Activated T-cell treated with anti-CD3 and anti-CD28 coated beads for 1 hour (primary cell): ENCODE results near the gene HOXB2.

Experiments used
- DNase-seq: peaks from one replicate; pipeline ENCODE4 v3.0.0-alpha.2; 2020; ENCODE audit warnings: low read depth

The HOXB2 gene

DNA sequence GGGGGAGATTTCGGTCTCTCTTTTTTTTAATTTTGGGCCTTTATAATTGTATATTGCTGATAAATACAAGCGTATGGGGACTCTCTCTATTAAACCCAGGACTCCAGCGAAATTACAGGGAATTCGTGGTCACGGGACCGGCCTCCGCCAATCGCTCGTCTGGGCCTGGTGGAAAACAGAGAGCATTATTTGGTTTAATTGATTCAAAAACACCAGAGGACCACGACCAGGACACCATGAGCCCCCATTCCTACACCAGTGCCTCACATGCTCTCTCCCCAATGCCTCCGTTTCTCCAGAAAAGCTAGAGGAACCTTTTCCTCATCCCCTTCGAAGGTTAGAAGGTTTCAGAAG is at the start of gene HOXB2:
TSS of gene HOXB2 (minus strand) at position 88 of the 354 bp plus-strand sequence. CDS start 198 bp downstream, outside the sequence.
- no peak for DNase-seq

- peak; percentile 79 for DNase-seq
Measured at GRCh38 chr17:48593840-48594537, 49.1 kb upstream of the HOXB2 start.

- no peak for DNase-seq
Measured at GRCh38 chr17:48593126-48593829, 48.4 kb upstream of the HOXB2 start, which contains the start of gene HOXB5. HOXB5 (minus strand) TSS chr17:48593779; CDS start chr17:48593682, 97 bp downstream.

DNA sequence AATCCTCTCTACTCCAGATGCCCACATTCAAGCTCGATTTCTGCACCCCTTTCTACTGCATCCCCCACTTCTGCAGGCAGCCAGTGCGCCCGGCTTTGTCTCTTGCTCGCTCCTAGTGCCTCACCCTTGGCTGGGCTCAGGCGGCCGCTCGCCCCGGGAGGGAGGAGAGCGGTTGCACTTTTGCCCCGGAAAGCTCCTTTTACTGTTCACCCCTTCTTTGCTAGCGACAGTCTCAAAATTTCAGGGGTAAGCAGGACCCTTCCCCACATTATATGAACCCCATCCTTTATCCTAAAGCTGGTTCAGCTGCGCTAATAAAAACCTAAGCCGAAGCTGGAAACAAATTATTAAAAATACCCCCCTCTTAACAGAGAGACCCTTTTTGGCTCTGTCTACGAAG is 47.7 kb upstream of the HOXB2 start:
- DNase-seq = no peak

- no peak for DNase-seq
Measured at GRCh38 chr17:48592057-48592514, 47.2 kb upstream of the HOXB2 start.

DNA sequence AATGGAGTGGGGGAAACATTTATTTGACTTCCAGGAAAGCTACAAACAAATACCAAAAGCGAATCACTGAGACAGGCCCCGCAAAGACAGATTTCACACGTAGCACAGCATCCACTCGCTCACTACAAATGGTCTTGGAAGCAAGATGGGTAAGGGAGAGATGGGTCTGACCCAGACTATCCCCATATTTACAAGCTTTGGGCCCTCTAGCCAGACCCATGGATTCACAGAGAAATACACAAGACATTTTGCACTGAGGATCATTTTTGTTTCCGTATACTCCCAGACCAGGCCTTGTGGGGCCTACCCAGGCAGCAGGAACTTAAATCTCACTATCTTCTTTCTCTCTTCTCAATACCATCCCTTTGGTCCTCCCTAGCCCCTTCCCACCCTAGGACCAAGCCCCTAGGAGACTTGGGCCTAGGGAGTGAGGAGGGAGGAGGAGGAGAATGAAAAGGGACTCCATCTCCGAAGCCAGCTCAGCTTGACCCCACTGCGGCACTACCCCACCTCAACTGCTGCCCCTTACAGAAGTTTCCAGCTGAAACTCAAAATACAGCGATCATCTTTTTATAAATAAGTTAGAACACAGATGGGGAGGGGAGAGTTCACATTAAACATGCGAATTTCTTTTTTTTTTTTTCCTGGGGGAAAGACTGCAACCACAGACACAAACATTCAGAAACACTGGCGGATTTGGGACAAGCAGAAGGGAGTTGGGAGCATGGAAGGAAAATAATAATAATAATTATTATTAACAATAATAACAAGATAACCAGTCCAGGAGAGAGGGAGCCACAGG is 46.5 kb upstream of the HOXB2 start:
- no peak for DNase-seq

DNA sequence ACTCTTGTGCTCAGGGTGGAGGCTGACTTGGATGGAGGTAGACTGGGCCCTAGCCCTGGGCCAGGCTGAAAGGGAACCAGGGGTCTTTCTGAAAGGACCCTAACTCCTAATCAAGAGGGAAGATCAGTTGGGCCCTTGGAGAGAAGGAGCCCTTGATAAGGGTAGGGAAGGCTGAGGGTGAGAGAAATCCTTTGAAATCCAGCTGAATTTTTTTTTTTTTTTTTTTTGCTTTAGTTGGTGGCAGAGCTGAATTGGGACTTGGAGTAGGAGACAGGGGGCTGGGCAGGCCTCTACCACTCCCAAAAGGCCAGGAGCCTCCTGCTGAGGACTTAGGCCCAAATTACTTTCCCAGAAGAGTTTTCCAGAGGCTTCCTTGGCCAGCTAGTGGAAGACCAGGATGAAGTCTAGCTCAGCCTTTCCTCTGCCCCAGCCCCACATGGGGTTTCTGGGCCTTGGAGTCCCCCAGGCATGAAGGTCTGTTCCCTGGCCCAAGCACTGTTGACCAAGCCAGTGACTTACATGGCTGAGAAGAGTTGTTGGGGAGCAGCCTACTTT is 45.8 kb upstream of the HOXB2 start:
- DNase-seq = no peak

GRCh38 chr17:48589831-48590606 is 45.1 kb upstream of the HOXB2 start, which contains the start of gene HOXB3:
HOXB3 (minus strand) TSS chr17:48590241; CDS start chr17:48552474, 37,767 bp downstream.
- no peak for DNase-seq

GRCh38 chr17:48589060-48589830 is 44.3 kb upstream of the HOXB2 start:
- DNase-seq = no peak

DNA sequence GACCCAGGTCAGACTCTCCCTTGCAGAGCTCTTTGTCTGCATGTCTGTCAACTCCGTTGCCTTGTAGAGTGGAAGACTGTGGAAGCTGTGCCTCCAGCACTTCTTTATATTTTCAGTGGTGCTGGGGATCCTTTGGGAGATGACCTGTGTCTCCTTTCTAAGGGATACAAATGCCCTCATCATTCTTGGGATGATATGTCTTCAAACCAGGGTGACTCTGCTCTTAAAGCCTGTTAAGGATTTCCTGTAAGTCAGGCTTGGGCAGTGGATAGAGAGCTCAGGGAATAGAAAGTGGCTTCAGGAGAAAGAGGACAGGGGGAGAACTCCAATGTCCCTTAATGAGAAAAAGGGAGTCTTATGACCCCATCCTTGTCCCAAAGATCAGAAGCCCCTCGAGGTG is 43.6 kb upstream of the HOXB2 start:
- DNase-seq = no peak

DNA sequence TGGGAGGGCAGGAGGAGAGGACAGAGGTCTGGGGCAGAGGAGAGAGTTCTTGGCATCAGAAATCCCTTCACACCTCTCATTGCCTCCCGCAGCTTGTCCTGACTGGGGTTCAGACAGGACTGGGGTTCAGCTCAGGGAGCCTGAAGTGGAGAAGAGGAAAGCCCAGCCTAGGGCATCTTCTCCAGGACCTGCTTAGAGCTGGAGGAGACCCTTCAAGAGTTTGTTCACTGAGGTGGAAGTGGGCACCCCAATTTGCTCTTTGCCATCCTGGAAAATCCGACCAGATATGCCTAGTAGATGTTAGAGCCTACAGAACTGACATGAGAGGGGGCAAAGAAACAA is 43.1 kb upstream of the HOXB2 start:
- no peak for DNase-seq

- DNase-seq = no peak
Measured at GRCh38 chr17:48587276-48588073, 42.6 kb upstream of the HOXB2 start.

DNA sequence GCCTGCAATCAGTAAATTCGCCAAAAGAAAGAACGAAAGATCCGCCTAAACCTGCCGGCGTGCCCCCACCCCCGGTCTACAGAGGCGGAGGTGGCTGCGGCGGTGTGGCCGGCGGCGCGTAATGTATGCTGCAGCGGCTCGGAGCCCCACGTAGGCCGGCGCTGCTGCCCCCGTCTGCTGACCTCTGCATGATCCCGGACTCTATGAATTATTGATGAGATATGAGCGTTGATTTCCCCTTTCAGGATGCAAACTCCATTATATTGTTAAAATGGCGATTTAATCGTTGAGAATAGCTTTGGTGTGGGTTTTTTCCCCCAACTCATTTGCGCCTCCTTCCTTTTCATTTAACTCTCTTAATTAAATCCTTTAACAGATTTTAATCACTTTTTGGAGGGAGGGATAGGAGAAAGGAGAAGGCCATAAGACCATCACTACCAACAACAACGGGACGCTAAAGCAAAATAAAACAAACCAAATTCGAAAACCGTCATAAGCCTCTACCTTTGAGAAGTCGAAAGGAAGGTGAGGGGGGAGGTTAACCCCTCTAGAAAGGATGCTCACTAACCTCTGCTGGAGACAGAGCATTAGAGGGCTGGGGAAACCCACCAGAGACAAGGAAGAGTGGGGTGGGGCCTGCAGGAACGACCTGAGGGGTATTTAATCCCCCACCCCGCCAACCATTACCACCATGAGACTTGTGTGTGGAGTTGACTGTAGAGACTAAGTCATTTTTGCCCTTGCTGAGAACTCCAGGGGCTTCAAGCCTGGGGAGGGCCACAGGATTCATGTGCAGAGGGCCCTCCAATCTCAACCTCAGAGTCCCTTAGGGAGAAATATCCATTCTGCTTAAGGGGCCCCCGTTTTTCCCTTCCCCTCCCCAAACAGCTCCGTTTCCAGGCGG is 41.7 kb upstream of the HOXB2 start:
- DNase-seq = no peak

- no peak for DNase-seq
Measured at GRCh38 chr17:48584223-48584741, 39.4 kb upstream of the HOXB2 start.

DNA sequence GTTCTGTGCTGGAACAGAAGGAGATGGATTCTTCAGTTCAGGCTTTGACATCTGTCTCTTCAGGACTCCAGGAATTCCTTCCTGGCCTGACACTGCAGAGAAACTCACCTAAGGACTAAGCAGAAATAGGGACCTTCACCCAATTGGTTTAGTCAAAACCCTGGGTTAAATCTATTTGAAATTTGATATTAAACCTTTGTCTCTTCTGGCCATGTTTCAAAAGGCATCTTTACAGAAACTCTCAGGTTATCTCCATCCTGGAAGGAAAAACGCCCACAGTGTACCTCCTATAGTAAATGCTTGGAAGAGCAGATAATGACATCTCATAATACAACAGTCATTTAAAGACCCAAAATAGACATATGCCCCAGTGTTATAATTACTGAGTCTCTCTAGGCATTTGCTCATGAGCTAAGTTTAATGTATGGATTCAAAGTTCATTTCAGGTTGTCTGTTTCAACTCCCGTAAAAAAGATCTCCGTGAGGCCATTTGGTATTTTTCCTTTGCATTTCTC is 38.9 kb upstream of the HOXB2 start:
- no peak for DNase-seq

- DNase-seq = no peak
Measured at GRCh38 chr17:48582750-48583069, 37.8 kb upstream of the HOXB2 start.

DNA sequence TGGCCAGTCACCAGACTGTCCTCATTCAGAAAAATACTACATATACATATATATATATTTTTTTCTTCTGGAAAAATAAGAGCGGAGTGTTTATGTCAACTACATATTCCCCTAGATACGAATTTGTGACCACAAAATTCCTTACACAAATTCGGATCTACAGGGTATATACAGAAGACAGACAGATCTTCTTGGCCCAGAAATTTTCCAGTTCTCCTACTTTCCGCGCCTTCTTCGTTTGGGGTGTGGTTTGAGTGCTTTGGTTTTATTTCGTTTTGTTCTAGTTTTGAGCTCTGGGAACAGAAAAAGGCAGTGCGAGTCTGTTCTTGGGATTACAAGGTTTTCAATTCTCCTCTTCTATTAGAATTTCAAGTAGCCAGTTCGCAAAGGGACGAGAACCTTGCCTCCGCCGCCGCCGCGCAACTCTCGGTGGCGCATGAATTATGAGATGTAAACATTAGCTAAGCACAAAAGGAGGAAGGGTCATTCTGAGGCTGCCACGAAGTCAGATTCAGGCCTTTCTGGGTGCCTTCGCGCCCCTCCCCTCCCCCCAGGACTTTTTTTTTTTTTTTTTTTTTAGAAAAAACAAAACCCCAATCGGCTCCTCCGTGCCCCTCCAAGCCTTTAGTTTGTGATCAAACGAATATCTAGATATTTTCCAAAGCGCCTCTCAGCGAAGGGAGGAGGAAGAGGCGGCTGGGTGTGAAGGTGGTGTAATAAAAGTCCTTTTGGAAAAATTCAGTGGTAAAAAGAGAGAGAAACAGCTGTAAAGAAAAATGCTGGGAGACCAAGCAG is 35.0 kb upstream of the HOXB2 start:
- no peak for DNase-seq

DNA sequence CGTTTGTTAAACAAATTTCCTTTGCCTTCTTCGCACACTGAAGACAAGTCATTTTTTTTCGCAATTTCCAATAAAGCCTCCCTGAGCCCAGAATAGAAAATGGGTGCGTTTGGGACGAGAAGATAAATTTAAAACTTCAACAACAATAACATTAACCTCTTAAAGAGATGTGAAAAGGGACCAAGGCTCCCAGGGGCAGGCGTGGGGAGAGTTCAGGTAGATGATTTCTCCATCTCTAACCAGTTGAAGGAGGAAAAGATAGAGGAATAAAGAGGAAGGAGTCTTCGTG is 34.5 kb upstream of the HOXB2 start:
- no peak for DNase-seq
